ENCODE results near the gene CRISPLD2.

CRISPLD2 gene

GRCh38 chr16:84788920-84789391, 30.8 kb upstream of the CRISPLD2 start:
- CTCF ChIA-PET: interaction anchor here (1.3 kb wide), 1 partner anchor 182 kb away, joined by 3 read pairs; no protein-coding TSS in a partner anchor
- DNase-seq (ENCODE audit: low spot score): no peak
- no peak overlapping the region for H3K27ac ChIP-seq
- POLR2A ChIA-PET (ENCODE audit: low non-redundant PET): no interaction called here
- TF ChIP-seq CTCF (conservative IDR thresholded peaks at IDR 0.05; ENCODE audit: low read depth): no peak

- ChIA-PET POLR2A (ENCODE audit: low non-redundant PET) (no interaction called here), CTCF (no interaction called here)
- no peak overlapping the region for H3K27ac ChIP-seq
- no peak for TF ChIP-seq CTCF (conservative IDR thresholded peaks at IDR 0.05; ENCODE audit: low read depth)
- DNase-seq (ENCODE audit: low spot score): no peak
Measured at GRCh38 chr16:84789431-84789830, 30.4 kb upstream of the CRISPLD2 start.

DNA sequence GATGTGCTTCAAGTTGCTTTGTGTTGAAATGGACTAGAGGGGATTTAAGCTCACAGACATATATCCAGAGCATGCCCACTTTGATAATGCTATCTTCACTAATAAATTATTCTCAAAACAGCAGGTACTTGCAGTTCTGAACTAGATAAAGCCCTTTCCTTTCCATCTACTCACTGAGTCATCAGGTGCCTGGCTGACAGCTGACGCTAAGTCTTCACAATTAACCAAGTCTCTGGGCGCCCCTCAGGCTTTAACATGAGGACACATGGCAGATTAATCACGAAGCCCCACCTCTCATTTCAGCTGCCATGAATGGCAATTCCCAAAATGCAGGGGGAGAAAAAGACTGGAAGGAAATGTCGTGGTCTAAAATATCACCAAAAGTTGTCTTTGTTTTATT, 29.5 kb upstream of the CRISPLD2 start:
- DNase-seq (ENCODE audit: low spot score): no peak
- H3K27ac ChIP-seq: no peak overlapping the region
- ChIA-PET CTCF (interaction anchor here (0.6 kb wide), 1 partner anchor 85 kb away, joined by 4 read pairs; no protein-coding TSS in a partner anchor), POLR2A (ENCODE audit: low non-redundant PET) (no interaction called here)
- TF ChIP-seq CTCF (conservative IDR thresholded peaks at IDR 0.05; ENCODE audit: low read depth): no peak

DNA sequence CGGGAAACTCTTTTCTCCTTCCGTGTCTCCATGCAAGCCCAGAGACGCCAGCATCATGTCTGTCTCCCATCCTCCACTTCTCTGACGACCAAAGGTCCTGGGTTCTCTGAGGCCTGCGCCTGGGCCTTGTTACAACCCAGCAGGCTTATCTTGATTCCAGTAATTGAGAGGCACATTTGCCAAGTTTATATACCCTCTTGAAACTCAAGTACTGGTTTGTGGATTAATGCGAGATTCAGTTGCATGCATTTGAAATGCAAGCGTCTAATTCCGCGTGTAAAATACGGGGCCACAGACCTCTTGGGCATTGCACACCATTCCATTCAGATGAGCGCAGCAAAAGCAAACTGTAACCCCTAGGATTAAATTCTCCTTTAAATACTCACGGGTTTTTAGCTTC, 28.7 kb upstream of the CRISPLD2 start:
- DNase-seq (ENCODE audit: low spot score): no peak
- ChIA-PET CTCF (interaction anchor here (0.6 kb wide), 1 partner anchor 11 kb away, joined by 3 read pairs; no protein-coding TSS in a partner anchor), POLR2A (ENCODE audit: low non-redundant PET) (no interaction called here)
- no peak for TF ChIP-seq CTCF (conservative IDR thresholded peaks at IDR 0.05; ENCODE audit: low read depth)
- H3K27ac ChIP-seq: no peak overlapping the region

- no peak overlapping the region for H3K27ac ChIP-seq
- ChIA-PET POLR2A (ENCODE audit: low non-redundant PET) (no interaction called here), CTCF (interaction anchor here (0.6 kb wide), 1 partner anchor 10 kb away, joined by 3 read pairs; no protein-coding TSS in a partner anchor)
- DNase-seq (ENCODE audit: low spot score): no peak
- TF ChIP-seq CTCF (conservative IDR thresholded peaks at IDR 0.05; ENCODE audit: low read depth): no peak
Measured at GRCh38 chr16:84791501-84791900, 28.3 kb upstream of the CRISPLD2 start.

- no peak for DNase-seq (ENCODE audit: low spot score)
- TF ChIP-seq CTCF (conservative IDR thresholded peaks at IDR 0.05; ENCODE audit: low read depth): no peak
- ChIA-PET POLR2A (ENCODE audit: low non-redundant PET) (no interaction called here), CTCF (no interaction called here)
- no peak overlapping the region for H3K27ac ChIP-seq
Measured at GRCh38 chr16:84794186-84794585, 25.6 kb upstream of the CRISPLD2 start.

DNA sequence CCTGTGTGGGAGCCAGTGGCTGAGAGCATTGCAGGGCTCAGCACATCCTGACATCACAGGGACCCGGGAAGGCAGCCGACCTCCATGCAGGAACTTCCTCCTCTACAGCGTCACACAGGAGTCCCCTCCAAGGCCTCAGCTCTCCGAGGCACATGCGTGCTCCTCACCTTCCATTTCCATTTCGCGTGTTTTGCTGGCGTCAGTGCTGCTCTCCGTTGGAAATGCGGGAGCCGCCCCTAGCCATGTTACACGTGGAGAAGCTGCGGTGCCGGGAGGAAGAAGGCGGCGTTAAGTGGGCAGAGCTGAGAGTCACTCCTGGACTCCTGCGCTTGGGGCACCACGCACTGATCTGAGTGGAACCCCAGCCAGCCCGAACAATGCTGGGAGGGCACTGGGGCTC, 25.2 kb upstream of the CRISPLD2 start:
- no peak overlapping the region for H3K27ac ChIP-seq
- ChIA-PET POLR2A (ENCODE audit: low non-redundant PET) (no interaction called here), CTCF (no interaction called here)
- no peak for DNase-seq (ENCODE audit: low spot score)
- TF ChIP-seq CTCF (conservative IDR thresholded peaks at IDR 0.05; ENCODE audit: low read depth): no peak
